AG09309 (cell line): ENCODE measurements around the gene MUSK.

ENCODE experiments used
- DNase-seq: peaks from one replicate; pipeline ENCODE4 v3.0.0-alpha.2; 2010; ENCODE audit warnings: low read depth
- H3K4me3 ChIP-seq: 2 replicates; pipeline ENCODE4 v1.5.1; 2011; ENCODE audit warnings: mild to moderate bottlenecking, low read depth, low read length, moderate library complexity; ENCODE audit not compliant: control insufficient read depth
- CTCF ChIP-seq: IDR thresholded peaks from 2 replicates; pipeline ENCODE4 v1.5.1; 2011; ENCODE audit warnings: mild to moderate bottlenecking, low read depth, low read length, inconsistent platforms; ENCODE audit not compliant: insufficient read depth, control insufficient read depth; ENCODE audit errors: missing control alignments

The MUSK gene

GRCh38 chr9:110668570-110669167 lies at the start of gene MUSK:
TSS of gene MUSK (plus strand) at chr9:110668791. CDS start at chr9:110668905, 114 bp downstream.
- no peak within 1 kb of the TSS for H3K4me3 ChIP-seq
- no peak for DNase-seq
- TF ChIP-seq CTCF = no peak

GRCh38 chr9:110619831-110620230 lies 48.8 kb upstream of the MUSK start:
- H3K4me3 ChIP-seq = no peak overlapping the region
- no peak for TF ChIP-seq CTCF
- DNase-seq = no peak

GRCh38 chr9:110620726-110621125 lies 47.9 kb upstream of the MUSK start:
- TF ChIP-seq CTCF = no peak
- DNase-seq = no peak
- H3K4me3 ChIP-seq = no peak overlapping the region

DNA sequence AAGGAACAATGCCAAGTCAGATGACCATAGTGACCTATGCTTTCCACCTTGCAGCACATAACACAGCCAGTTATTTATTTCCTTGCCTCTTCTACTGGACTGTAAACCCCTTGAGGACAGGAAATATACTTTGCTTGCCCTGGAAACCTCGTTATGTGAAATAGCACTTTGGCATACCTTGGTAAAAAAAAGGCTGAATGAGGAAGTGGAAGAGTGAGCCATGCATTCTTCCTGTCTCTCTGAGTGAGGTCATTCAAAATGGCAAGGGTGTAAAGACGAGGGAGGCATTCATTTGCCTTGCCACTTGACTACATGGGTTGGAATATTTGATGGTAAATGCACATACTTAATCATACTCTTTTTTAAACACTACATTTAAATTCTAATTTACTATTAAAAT lies 46.2 kb upstream of the MUSK start:
- TF ChIP-seq CTCF = no peak
- DNase-seq = no peak
- H3K4me3 ChIP-seq = no peak overlapping the region

- peak; percentile 53 for TF ChIP-seq CTCF
- H3K4me3 ChIP-seq = no peak overlapping the region
- no peak for DNase-seq
Observed at GRCh38 chr9:110623462-110624025, 45.0 kb upstream of the MUSK start.

DNA sequence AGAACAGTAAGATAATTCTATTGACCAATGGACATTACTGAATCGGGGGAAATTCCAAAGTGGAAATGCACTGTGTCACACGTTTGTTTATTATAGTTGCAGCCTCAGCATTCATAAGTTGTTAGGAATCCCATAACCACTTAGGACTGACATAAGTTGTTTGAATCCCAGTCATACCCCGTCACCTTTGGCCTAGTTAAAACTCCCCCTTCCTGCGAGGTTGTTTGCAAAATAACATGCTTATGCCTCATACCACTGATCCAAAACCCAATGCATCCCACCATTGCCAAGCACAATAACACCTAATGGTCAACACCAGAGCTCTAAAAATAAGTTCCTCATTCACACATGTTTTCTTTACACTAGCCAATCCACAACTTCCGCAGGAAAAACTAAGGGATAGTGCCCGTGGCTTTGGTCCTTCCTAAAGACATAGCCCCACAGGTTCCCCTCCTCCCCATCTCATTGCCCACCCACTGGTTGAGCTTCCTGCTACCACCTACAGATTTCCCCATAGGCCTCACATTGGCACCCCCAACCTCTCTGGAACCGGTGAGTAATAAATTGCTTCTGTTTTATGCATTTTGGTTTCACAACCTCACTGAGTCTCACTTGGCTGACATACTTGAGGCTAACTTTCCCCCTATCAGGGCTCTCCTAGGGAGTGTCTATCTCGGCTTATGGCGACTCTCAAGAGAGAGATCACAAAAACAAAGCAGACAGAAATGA lies 42.3 kb upstream of the MUSK start:
- TF ChIP-seq CTCF = no peak
- no peak overlapping the region for H3K4me3 ChIP-seq
- DNase-seq = peak; percentile 81
